OCI-LY1 (cell line): ENCODE results near the gene ZSWIM7.

Experiments used
- H2AFZ ChIP-seq: fragments of 200-600 bp; sonication (generic), shearing (Covaris generic); 2 replicates; pipeline ENCODE4 v1.6.0; 2014; ENCODE audit warnings: antibody characterized with exemption, mild to moderate bottlenecking, low read length
- H3F3A ChIP-seq: fragments of 200-600 bp; sonication (generic), shearing (Covaris generic); 2 replicates; pipeline ENCODE4 v1.6.0; 2014; ENCODE audit warnings: mild to moderate bottlenecking, antibody characterized with exemption, low read length, moderate library complexity; ENCODE audit not compliant: insufficient read depth
- H3K27ac ChIP-seq: fragments of 200-600 bp; sonication (generic); 2 replicates; pipeline ENCODE4 v1.5.1; 2014; ENCODE audit warnings: low read length, mixed run types, mild to moderate bottlenecking, low read depth; ENCODE audit not compliant: poor library complexity, severe bottlenecking
- H3K27me3 ChIP-seq: fragments of 200-600 bp; sonication (generic); 2 replicates; pipeline ENCODE4 v1.6.0; 2014; ENCODE audit warnings: antibody characterized with exemption, mild to moderate bottlenecking, low read length, moderate library complexity; ENCODE audit not compliant: insufficient read depth
- H3K36me3 ChIP-seq: fragments of 200-600 bp; sonication (generic); 2 replicates; pipeline ENCODE4 v1.6.1; 2014; ENCODE audit warnings: mild to moderate bottlenecking, antibody characterized with exemption, low read length, moderate library complexity, mixed read lengths; ENCODE audit not compliant: insufficient read depth
- H3K4me1 ChIP-seq: fragments of 200-600 bp; sonication (generic); 2 replicates; pipeline ENCODE4 v1.5.1; 2014; ENCODE audit warnings: mild to moderate bottlenecking, low read length, moderate library complexity; ENCODE audit not compliant: insufficient read depth, severe bottlenecking
- H3K4me2 ChIP-seq: fragments of 200-600 bp; sonication (generic), shearing (Covaris generic); 2 replicates; pipeline ENCODE4 v1.6.1; 2014; ENCODE audit warnings: low read length
- H3K4me3 ChIP-seq: fragments of 200-600 bp; sonication (generic); 2 replicates; pipeline ENCODE4 v1.5.1; 2014; ENCODE audit warnings: low read length, low read depth, mild to moderate bottlenecking, mixed read lengths; ENCODE audit not compliant: poor library complexity, severe bottlenecking
- H3K79me2 ChIP-seq: fragments of 200-600 bp; shearing (Covaris generic); 2 replicates; pipeline ENCODE4 v1.6.1; 2016; ENCODE audit warnings: mixed run types, low read length, mixed read lengths; ENCODE audit not compliant: insufficient read depth
- H3K9ac ChIP-seq: fragments of 200-600 bp; sonication (generic), shearing (Covaris generic); 2 replicates; pipeline ENCODE4 v1.6.1; 2014; ENCODE audit warnings: mild to moderate bottlenecking, low read length, mixed read lengths
- H3K9me2 ChIP-seq: fragments of 200-600 bp; sonication (generic), shearing (Covaris generic); 2 replicates; pipeline ENCODE4 v1.6.1; 2014; ENCODE audit warnings: low read depth, mild to moderate bottlenecking, low read length, mixed read lengths
- H3K9me3 ChIP-seq: fragments of 200-600 bp; shearing (Covaris generic); 2 replicates; pipeline ENCODE4 v1.6.1; 2014; ENCODE audit warnings: low read length, mixed read lengths
- H4K20me1 ChIP-seq: fragments of 200-600 bp; sonication (generic), shearing (Covaris generic); 2 replicates; pipeline ENCODE4 v1.6.0; 2016; ENCODE audit warnings: mild to moderate bottlenecking, low read length; ENCODE audit not compliant: insufficient read depth
- EZH2 ChIP-seq: fragments of 200-600 bp; sonication (generic), shearing (Covaris generic); IDR thresholded peaks from 2 replicates; pipeline ENCODE4 v1.8.0; 2017; ENCODE audit warnings: borderline replicate concordance, mixed run types, mild to moderate bottlenecking, antibody characterized with exemption, low read length, moderate library complexity, mixed read lengths
- TF ChIP-seq, protein P1 (sequence below): fragments of 200-600 bp; sonication (generic), shearing (Covaris generic); IDR thresholded peaks from 2 replicates; pipeline ENCODE4 v1.5.1; 2017; ENCODE audit warnings: mild to moderate bottlenecking, antibody characterized with exemption, low read length, moderate library complexity, mixed read lengths

The ZSWIM7 gene

DNA sequence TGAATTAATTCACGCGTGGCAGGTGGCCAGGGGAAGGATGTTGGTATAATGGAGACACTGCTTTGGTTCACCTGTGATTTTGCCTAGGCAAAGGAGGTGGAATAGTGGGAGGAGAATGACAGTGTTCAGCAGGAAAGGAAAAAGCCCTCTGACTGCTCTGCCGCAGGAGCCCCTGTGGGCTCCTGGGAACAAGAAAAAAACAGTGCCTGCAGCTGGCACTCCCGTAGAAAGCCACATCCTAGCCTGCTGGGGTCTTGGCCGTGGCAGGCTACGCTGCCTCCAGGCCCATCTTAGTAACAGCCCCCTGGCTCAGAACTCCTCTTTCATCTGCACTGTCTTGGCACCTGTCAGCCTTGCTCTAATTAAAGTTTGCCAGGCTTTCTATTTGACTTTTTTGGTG is 34.0 kb downstream of the ZSWIM7 start:
- Histone ChIP-seq H3K27ac (no peak overlapping the region), H3K4me3 (no peak overlapping the region), H3K9ac (no peak overlapping the region), H2AFZ (no peak overlapping the region), H3K9me2 (no peaks in the 10 kb centered on the region), H3K79me2 (no peaks in the 10 kb centered on the region), H3K27me3 (no peaks in the 10 kb centered on the region), H4K20me1 (no peaks in the 10 kb centered on the region), H3F3A (no peaks in the 10 kb centered on the region), H3K4me1 (no peaks in the 10 kb centered on the region), H3K4me2 (no peak overlapping the region), H3K9me3 (no peaks in the 10 kb centered on the region), H3K36me3 (no peaks in the 10 kb centered on the region)
- no peak for TF ChIP-seq EZH2
- TF ChIP-seq, protein P1, sequence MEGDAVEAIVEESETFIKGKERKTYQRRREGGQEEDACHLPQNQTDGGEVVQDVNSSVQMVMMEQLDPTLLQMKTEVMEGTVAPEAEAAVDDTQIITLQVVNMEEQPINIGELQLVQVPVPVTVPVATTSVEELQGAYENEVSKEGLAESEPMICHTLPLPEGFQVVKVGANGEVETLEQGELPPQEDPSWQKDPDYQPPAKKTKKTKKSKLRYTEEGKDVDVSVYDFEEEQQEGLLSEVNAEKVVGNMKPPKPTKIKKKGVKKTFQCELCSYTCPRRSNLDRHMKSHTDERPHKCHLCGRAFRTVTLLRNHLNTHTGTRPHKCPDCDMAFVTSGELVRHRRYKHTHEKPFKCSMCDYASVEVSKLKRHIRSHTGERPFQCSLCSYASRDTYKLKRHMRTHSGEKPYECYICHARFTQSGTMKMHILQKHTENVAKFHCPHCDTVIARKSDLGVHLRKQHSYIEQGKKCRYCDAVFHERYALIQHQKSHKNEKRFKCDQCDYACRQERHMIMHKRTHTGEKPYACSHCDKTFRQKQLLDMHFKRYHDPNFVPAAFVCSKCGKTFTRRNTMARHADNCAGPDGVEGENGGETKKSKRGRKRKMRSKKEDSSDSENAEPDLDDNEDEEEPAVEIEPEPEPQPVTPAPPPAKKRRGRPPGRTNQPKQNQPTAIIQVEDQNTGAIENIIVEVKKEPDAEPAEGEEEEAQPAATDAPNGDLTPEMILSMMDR = no peak

DNA sequence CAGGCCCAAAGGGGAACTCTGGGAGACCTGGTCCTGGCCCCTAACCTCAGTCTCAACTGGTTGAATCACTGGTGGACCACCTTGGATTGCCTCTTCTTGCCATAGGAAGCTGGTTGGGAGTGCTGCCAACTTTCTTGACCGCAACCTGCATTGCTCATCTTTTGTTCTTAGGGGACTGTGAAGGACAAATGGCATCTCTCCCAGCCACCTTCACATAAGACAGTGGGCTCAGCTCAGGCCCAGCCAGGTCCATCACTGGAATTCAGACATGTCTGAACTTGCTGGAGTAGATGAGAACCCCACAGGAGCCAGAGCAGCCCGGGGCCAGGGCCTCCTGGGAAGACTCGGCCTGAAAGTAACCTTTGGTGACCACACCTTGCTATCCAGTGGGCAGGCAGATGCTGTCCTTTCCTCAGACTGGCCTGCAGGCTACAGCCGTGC is 35.8 kb downstream of the ZSWIM7 start:
- Histone ChIP-seq H3K36me3 (no peaks in the 10 kb centered on the region), H3K4me2 (no peak overlapping the region)

DNA sequence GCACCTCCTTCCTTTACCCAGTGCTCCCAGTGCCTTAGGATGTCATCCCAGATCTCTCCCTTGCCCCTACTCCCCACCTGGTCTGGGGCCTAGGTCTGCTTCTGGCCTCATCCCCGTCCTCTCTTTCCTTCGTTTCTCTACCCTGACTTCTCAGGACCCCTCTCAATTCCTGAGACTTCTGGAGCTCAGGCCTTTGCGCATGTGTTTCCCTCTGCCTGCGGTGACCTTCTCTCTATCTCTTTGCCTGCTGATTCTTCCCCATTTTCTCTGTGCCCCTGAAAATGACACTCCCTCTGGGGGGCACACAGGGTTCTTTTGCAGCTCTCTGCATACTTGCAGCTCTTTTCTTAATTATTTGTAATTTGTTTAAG is 41.0 kb downstream of the ZSWIM7 start:
- Histone ChIP-seq H3K9ac (no peak overlapping the region), H3K9me2 (no peaks in the 10 kb centered on the region), H3K36me3 (no peaks in the 10 kb centered on the region), H3K79me2 (no peaks in the 10 kb centered on the region), H3K27me3 (peaks cover 9% of the 10 kb centered on the region), H3K4me3 (no peak overlapping the region), H3F3A (no peaks in the 10 kb centered on the region), H3K4me1 (no peaks in the 10 kb centered on the region), H2AFZ (no peak overlapping the region), H3K27ac (no peak overlapping the region), H3K4me2 (no peak overlapping the region), H4K20me1 (no peaks in the 10 kb centered on the region), H3K9me3 (no peaks in the 10 kb centered on the region)
- TF ChIP-seq, protein P1 = no peak
- TF ChIP-seq EZH2 = no peak

More for the DNA sequence above, 35.8 kb downstream of the ZSWIM7 start:
- Histone ChIP-seq H2AFZ (no peak overlapping the region), H3K9me3 (no peaks in the 10 kb centered on the region), H3F3A (no peaks in the 10 kb centered on the region), H3K4me3 (no peak overlapping the region), H3K79me2 (no peaks in the 10 kb centered on the region), H3K9ac (no peak overlapping the region), H3K27me3 (peaks cover 4% of the 10 kb centered on the region), H3K4me1 (no peaks in the 10 kb centered on the region), H3K9me2 (no peaks in the 10 kb centered on the region), H3K27ac (no peak overlapping the region), H4K20me1 (no peaks in the 10 kb centered on the region)
- no peak for TF ChIP-seq EZH2
- TF ChIP-seq, protein P1 = no peak
